Neural cell (in vitro differentiated cells): Measurements from ENCODE around the gene GPHB5. TPM values are rescaled to one million over a fixed set of nuclear protein-coding genes. Genes with fewer than 3 reads are reported as not detected.
"Not testable (repeated sequence)": the region's sequence is repeated elsewhere in the genome, so short reads cannot be mapped to it uniquely, and the experiment has no call there.

Experiments
- H2AFZ ChIP-seq: fragments of 200-600, 300-800 bp; sonication (generic), shearing (Covaris generic); 2 replicates; pipeline ENCODE4 v1.6.0; 2014; ENCODE audit warnings: low read depth, mild to moderate bottlenecking, antibody characterized with exemption, low read length, moderate library complexity
- H3F3A ChIP-seq: fragments of 200-600 bp; shearing (Covaris generic); 2 replicates; pipeline ENCODE4 v1.6.1; 2016; ENCODE audit warnings: mild to moderate bottlenecking, moderate library complexity, mixed read lengths, antibody characterized with exemption, low read length; ENCODE audit not compliant: insufficient read depth, poor library complexity, severe bottlenecking
- H3K27ac ChIP-seq: fragments of 200-600, 300-800 bp; sonication (generic), shearing (Covaris generic); 2 replicates; pipeline ENCODE4 v1.5.1; 2014; ENCODE audit warnings: mild to moderate bottlenecking, low read length, moderate library complexity
- H3K27me3 ChIP-seq: fragments of 300-800, 200-600 bp; sonication (generic), shearing (Covaris generic); 2 replicates; pipeline ENCODE4 v1.6.0; 2014; ENCODE audit warnings: mild to moderate bottlenecking, low read depth, low read length, moderate library complexity; ENCODE audit not compliant: insufficient read depth
- H3K36me3 ChIP-seq: fragments of 300-800, 200-600 bp; sonication (generic), shearing (Covaris generic); 2 replicates; pipeline ENCODE4 v1.5.1; 2014; ENCODE audit warnings: mild to moderate bottlenecking, antibody characterized with exemption, low read length, moderate library complexity; ENCODE audit not compliant: insufficient read depth
- H3K4me2 ChIP-seq: fragments of 300-800, 200-600 bp; sonication (generic), shearing (Covaris generic); 2 replicates; pipeline ENCODE4 v1.6.0; 2014; ENCODE audit warnings: mild to moderate bottlenecking, low read length
- H3K4me3 ChIP-seq: fragments of 300-800, 200-600 bp; sonication (generic), shearing (Covaris generic); 2 replicates; pipeline ENCODE4 v1.5.1; 2014; ENCODE audit warnings: mild to moderate bottlenecking, low read length, moderate library complexity
- H3K79me2 ChIP-seq: fragments of 200-600 bp; shearing (Covaris generic); replicated peaks from 2 replicates; pipeline ENCODE4 v1.6.0; 2014; ENCODE audit warnings: mild to moderate bottlenecking, low read length, moderate library complexity; ENCODE audit not compliant: insufficient read depth
- H3K9ac ChIP-seq: fragments of 300-800, 200-600 bp; sonication (generic), shearing (Covaris generic); 2 replicates; pipeline ENCODE4 v1.6.1; 2016; ENCODE audit warnings: mild to moderate bottlenecking, low read length, mixed read lengths
- H3K9me2 ChIP-seq: fragments of 200-600 bp; shearing (Covaris generic); 2 replicates; pipeline ENCODE4 v1.6.1; 2016; ENCODE audit warnings: mild to moderate bottlenecking, low read length, mixed read lengths; ENCODE audit not compliant: insufficient read depth
- H3K9me3 ChIP-seq: fragments of 200-600, 300-800 bp; sonication (generic), shearing (Covaris generic); 2 replicates; pipeline ENCODE4 v1.6.1; 2016; ENCODE audit warnings: mild to moderate bottlenecking, mixed run types, low read length, moderate library complexity, mixed read lengths
- H4K20me1 ChIP-seq: fragments of 200-600 bp; shearing (Covaris generic); 2 replicates; pipeline ENCODE4 v1.6.1; 2016; ENCODE audit warnings: mild to moderate bottlenecking, mixed run types; ENCODE audit not compliant: insufficient read depth
- CTCF ChIP-seq: fragments of 450-650 bp; IDR thresholded peaks from 2 replicates; pipeline ENCODE4 v1.5.1; 2014; ENCODE audit warnings: antibody characterized with exemption, mild to moderate bottlenecking, moderate library complexity; ENCODE audit not compliant: poor library complexity, severe bottlenecking
- EP300 ChIP-seq: fragments of 450-650 bp; conservative IDR thresholded peaks from 2 replicates; pipeline ENCODE4 v1.6.1; 2014; ENCODE audit warnings: antibody characterized with exemption, mild to moderate bottlenecking, moderate library complexity; ENCODE audit not compliant: poor library complexity, severe bottlenecking
- EZH2 ChIP-seq: fragments of 200-600, 300-800 bp; shearing (Covaris generic), sonication (generic); IDR thresholded peaks from 2 replicates; pipeline ENCODE4 v1.6.1; 2014; ENCODE audit warnings: antibody characterized with exemption, low read length, borderline replicate concordance, mild to moderate bottlenecking; ENCODE audit not compliant: insufficient read depth, poor library complexity, severe bottlenecking
- MXI1 ChIP-seq: fragments of 450-650 bp; conservative IDR thresholded peaks from 2 replicates; pipeline ENCODE4 v1.6.1; 2014; ENCODE audit warnings: antibody characterized with exemption, mild to moderate bottlenecking; ENCODE audit not compliant: poor library complexity, severe bottlenecking
- POLR2AphosphoS5 ChIP-seq: IDR thresholded peaks from 2 replicates; pipeline ENCODE4 v1.6.1; 2012
- RAD21 ChIP-seq: fragments of 450-650 bp; conservative IDR thresholded peaks from 2 replicates; pipeline ENCODE4 v1.6.1; 2014; ENCODE audit warnings: antibody characterized with exemption, mild to moderate bottlenecking, moderate library complexity
- REST ChIP-seq: IDR thresholded peaks from 2 replicates; pipeline ENCODE4 v1.6.1; 2012; ENCODE audit warnings: borderline replicate concordance
- SMC3 ChIP-seq: fragments of 450-650 bp; conservative IDR thresholded peaks from 2 replicates; pipeline ENCODE4 v1.6.1; 2014; ENCODE audit warnings: antibody characterized with exemption, mild to moderate bottlenecking, moderate library complexity; ENCODE audit not compliant: poor library complexity
- TAF1 ChIP-seq: IDR thresholded peaks from 2 replicates; pipeline ENCODE4 v1.6.1; 2012; ENCODE audit warnings: low read depth
- polyA plus RNA-seq: library from polyadenylated mRNA; depleted of rRNA; stranded (reverse); fragments of >200 nt; gene quantifications from 2 replicates; pipeline ENCODE4 v1.2.3, GENCODE V29; 2014

The GPHB5 gene
- polyA plus RNA-seq, 1 donor from 2014 or later: not detected

- H3K4me2 ChIP-seq: no peak overlapping the region
- H3K27me3 ChIP-seq: no peaks in the 10 kb centered on the region
- H3K9me3 ChIP-seq: no peaks in the 10 kb centered on the region
- TF ChIP-seq REST: no peak
- TF ChIP-seq CTCF: no peak
- TF ChIP-seq POLR2AphosphoS5: no peak
- no peak for TF ChIP-seq EP300
- no peaks in the 10 kb centered on the region for H3K36me3 ChIP-seq
- no peak overlapping the region for H3K4me3 ChIP-seq
- no peak overlapping the region for H3K27ac ChIP-seq
- no peak overlapping the region for H3K9ac ChIP-seq
- no peaks in the 10 kb centered on the region for H3F3A ChIP-seq
- peaks cover 3% of the 10 kb centered on the region for H3K9me2 ChIP-seq
- H2AFZ ChIP-seq: no peak overlapping the region
- no peaks in the 10 kb centered on the region for H3K79me2 ChIP-seq
- H4K20me1 ChIP-seq: no peaks in the 10 kb centered on the region
These were observed 3.7 kb upstream of the GPHB5 start for GRCh38 chr14:63322472-63322871.

- Histone ChIP-seq H3F3A (no peaks in the 10 kb centered on the region), H3K4me3 (no peak overlapping the region), H3K27me3 (no peaks in the 10 kb centered on the region), H3K9me2 (no peaks in the 10 kb centered on the region), H3K4me2 (no peak overlapping the region), H3K27ac (no peak overlapping the region), H2AFZ (no peak overlapping the region), H3K9ac (no peak overlapping the region), H4K20me1 (no peaks in the 10 kb centered on the region), H3K79me2 (no peaks in the 10 kb centered on the region), H3K36me3 (no peaks in the 10 kb centered on the region), H3K9me3 (no peaks in the 10 kb centered on the region)
- no peak for TF ChIP-seq EP300
- TF ChIP-seq RAD21: no peak
- TF ChIP-seq TAF1: no peak
- TF ChIP-seq SMC3: no peak
- TF ChIP-seq REST: no peak
- no peak for TF ChIP-seq EZH2
- TF ChIP-seq CTCF: no peak
- TF ChIP-seq POLR2AphosphoS5: no peak
- TF ChIP-seq MXI1: no peak
These were observed 9.9 kb downstream of the GPHB5 start for GRCh38 chr14:63308723-63309317.

GRCh38 chr14:63304429-63304828 is 14.3 kb downstream of the GPHB5 start:
- H4K20me1 ChIP-seq, H3K79me2 ChIP-seq, H3K4me2 ChIP-seq, H3K9ac ChIP-seq, H3K27me3 ChIP-seq, H3K9me3 ChIP-seq, H3K36me3 ChIP-seq, H3K4me3 ChIP-seq, H2AFZ ChIP-seq, H3K9me2 ChIP-seq, H3K27ac ChIP-seq, H3F3A ChIP-seq: not testable (repeated sequence)
